Liver (tissue), 2 donors: Measurements from ENCODE around the gene SURF6.

Experiments
- FOXA1 ChIP-seq: IDR thresholded peaks from 2 replicates; pipeline ENCODE4 v1.6.1; 2016; ENCODE audit warnings: antibody characterized with exemption
- RAD21 ChIP-seq, 2 donors: IDR thresholded peaks; 2 replicates each; pipeline ENCODE4 v1.6.1; 2016; ENCODE audit warnings: antibody characterized with exemption in 2 of 2, mild to moderate bottlenecking in 2 of 2
- donor health status: healthy.

DNA sequence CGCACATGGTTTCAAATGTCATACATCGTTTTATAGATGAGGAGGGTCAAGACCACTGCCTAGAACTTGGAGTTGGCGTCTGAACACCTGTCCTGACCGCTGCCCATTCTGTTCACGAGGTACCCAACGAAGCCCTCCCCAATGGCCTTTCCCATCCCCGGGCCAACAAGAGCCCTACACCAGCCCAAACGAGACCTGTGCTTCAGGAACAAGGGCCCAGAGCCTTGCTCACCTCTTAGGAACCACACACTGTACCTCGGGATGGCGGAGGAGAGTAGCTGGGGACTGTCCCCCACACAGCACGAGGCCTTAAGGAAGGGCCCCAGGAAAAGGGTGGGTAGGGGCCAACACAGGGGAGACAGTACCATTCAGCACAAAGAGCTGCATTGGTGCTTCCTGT lies 3.0 kb downstream of the SURF6 start:
- no peak for TF ChIP-seq FOXA1
- no peak for TF ChIP-seq RAD21 (IDR thresholded peaks at IDR 0.05)
